K562 (cell line): ENCODE measurements around the gene HOXB4. TPM values are rescaled to one million over a fixed set of nuclear protein-coding genes. Genes with fewer than 3 reads are reported as not detected.

Experiments
- ATAC-seq: fragments of 200-7000 bp; cut with Tn5 transposase; 3 replicates; pipeline ENCODE4 v1.9.1; 2020; ENCODE audit warnings: moderate library complexity
- BruUV-seq: library from RNA; stranded (reverse); fragments of 400-500 nt; replicated peaks from 2 replicates; lab custom pipeline; 2021; lab: Mats Ljungman, UMichigan
- CTCF ChIA-PET: fragments of 300-600 bp; formaldehyde crosslinking; extraction: SDS; loops from one replicate; lab custom pipeline; 2021; ENCODE audit warnings: low intra/inter-chr PET ratio; lab: Yijun Ruan, JAX
- POLR2A ChIA-PET: fragments of 300-600, 350-650 bp; sonication (Branson Sonifier 250); formaldehyde crosslinking; extraction: SDS; loops from one replicate; lab custom pipeline; 2021; ENCODE audit warnings: antibody characterized with exemption, inconsistent platforms; lab: Yijun Ruan, JAX
- DNase-seq, 4 experiments: peaks; one replicate each; pipeline versions ENCODE4 v3.0.0 to v3.0.0-alpha.2; 2011 to 2018; ENCODE audit warnings: low spot score in 3 of 4, mixed read lengths in 3 of 4; ENCODE audit errors: extremely low read depth in 1 of 4
- FAIRE-seq: peaks from 2 replicates; lab custom pipeline; 2011; peaks lifted over from hg19 to GRCh38; lab: Jason Lieb, UNC
- H2AFZ ChIP-seq: 2 replicates; pipeline ENCODE4 v1.6.0; 2011; ENCODE audit warnings: low read depth, low read length, control low read depth, inconsistent platforms
- H3K27ac ChIP-seq: fragments of 200-600 bp; 3 replicates; pipeline ENCODE4 v1.8.0; 2011; ENCODE audit warnings: low read depth, mild to moderate bottlenecking, control low read depth, inconsistent platforms, low read length, moderate library complexity, mixed read lengths; ENCODE audit errors: extremely low read depth
- H3K27me3 ChIP-seq, 2 experiments: fragments of 300-600 bp in 1 of 2; 2 replicates in 1 of 2; 3 replicates in 1 of 2; pipeline versions ENCODE4 v1.6.0 to v1.8.0; 2011; ENCODE audit warnings: inconsistent platforms in 2 of 2, low read length in 2 of 2, mild to moderate bottlenecking in 1 of 2, mixed read lengths in 1 of 2, moderate library complexity in 1 of 2; ENCODE audit not compliant: control insufficient read depth in 2 of 2, insufficient read depth in 2 of 2
- H3K36me3 ChIP-seq: fragments of 300-600 bp; 3 replicates; pipeline ENCODE4 v1.8.0; 2011; ENCODE audit warnings: mild to moderate bottlenecking, low read length, inconsistent platforms; ENCODE audit not compliant: control insufficient read depth, insufficient read depth
- H3K4me1 ChIP-seq, 2 experiments: fragments of 200-600 bp in 1 of 2; replicated peaks in 1 of 2; 2 replicates in 1 of 2; 3 replicates in 1 of 2; pipeline versions ENCODE4 v1.5.1 to v1.8.0; 2011; ENCODE audit warnings: inconsistent platforms in 2 of 2, low read length in 2 of 2, mild to moderate bottlenecking in 1 of 2, mixed read lengths in 1 of 2, moderate library complexity in 1 of 2; ENCODE audit not compliant: control insufficient read depth in 2 of 2, insufficient read depth in 2 of 2
- H3K4me2 ChIP-seq: 2 replicates; pipeline ENCODE4 v1.6.1; 2011; ENCODE audit warnings: low read length, control low read depth, inconsistent platforms, mixed read lengths; ENCODE audit not compliant: insufficient read depth
- H3K4me3 ChIP-seq: fragments of 200-600 bp; sonication (generic), shearing (Covaris generic); 2 replicates; pipeline ENCODE4 v1.5.1; 2016; ENCODE audit warnings: control low read depth, inconsistent platforms
- H3K79me2 ChIP-seq: fragments of 200-600 bp; 3 replicates; pipeline ENCODE4 v1.8.0; 2011; ENCODE audit warnings: low read length, inconsistent platforms; ENCODE audit not compliant: control insufficient read depth, insufficient read depth
- H3K9ac ChIP-seq, 2 experiments: 2 replicates each; pipeline versions ENCODE4 v1.6.0 to v1.6.1; 2011; ENCODE audit warnings: low read depth in 2 of 2, low read length in 2 of 2, control low read depth in 1 of 2, inconsistent platforms in 1 of 2, mild to moderate bottlenecking in 1 of 2, mixed read lengths in 1 of 2; ENCODE audit not compliant: insufficient read depth in 1 of 2
- H3K9me1 ChIP-seq: one replicate; pipeline ENCODE4 v1.6.0; 2011; ENCODE audit warnings: inconsistent platforms, mild to moderate bottlenecking, low read length, moderate library complexity; ENCODE audit not compliant: control insufficient read depth, insufficient read depth
- H3K9me3 ChIP-seq: replicated peaks from 2 replicates; pipeline ENCODE4 v1.5.1; 2011; ENCODE audit warnings: low read depth, low read length, inconsistent platforms; ENCODE audit not compliant: control insufficient read depth, insufficient read depth
- H4K20me1 ChIP-seq: replicated peaks from 2 replicates; pipeline ENCODE4 v1.6.1; 2011; ENCODE audit warnings: low read length, inconsistent platforms, mixed read lengths; ENCODE audit not compliant: control insufficient read depth, insufficient read depth
- ATF1 ChIP-seq, 2 experiments: fragments of 450-650 bp in 1 of 2; IDR thresholded peaks; 2 replicates each; pipeline ENCODE4 v1.6.1; 2016; ENCODE audit warnings: missing compliant biosample characterization in 1 of 2, missing genetic modification characterization in 1 of 2
- ATF6 ChIP-seq: sonication (generic); formaldehyde crosslinking; IDR thresholded peaks from 2 replicates; pipeline ENCODE4 v1.4.0; 2020; ENCODE audit warnings: mild to moderate bottlenecking, missing genetic modification reagents
- DDX20 ChIP-seq: fragments of 450-650 bp; IDR thresholded peaks from 2 replicates; pipeline ENCODE4 v1.6.1; 2016; ENCODE audit warnings: missing genetic modification characterization, low read depth, mild to moderate bottlenecking, missing compliant biosample characterization, moderate library complexity
- HDAC8 ChIP-seq: fragments of 450-650 bp; IDR thresholded peaks from 2 replicates; pipeline ENCODE4 v1.6.1; 2016; ENCODE audit warnings: mild to moderate bottlenecking, missing genetic modification characterization, moderate library complexity, missing compliant biosample characterization
- NFRKB ChIP-seq: fragments of 450-650 bp; IDR thresholded peaks from 2 replicates; pipeline ENCODE4 v1.6.1; 2016; ENCODE audit warnings: low read depth
- RBM25 ChIP-seq: fragments of 200-400 bp; formaldehyde crosslinking; IDR thresholded peaks from 2 replicates; pipeline ENCODE4 v1.6.1; 2018; ENCODE audit warnings: low read length, low read depth, moderate library complexity; ENCODE audit not compliant: severe bottlenecking
- STAT5B ChIP-seq: fragments of 250-450 bp; sonication (Bioruptor Pico); IDR thresholded peaks from 2 replicates; pipeline ENCODE4 v1.8.0; 2021; ENCODE audit warnings: mild to moderate bottlenecking, inconsistent platforms
- ZNF217 ChIP-seq: sonication (generic); formaldehyde crosslinking; IDR thresholded peaks from 2 replicates; pipeline ENCODE4 v1.8.0; 2022; ENCODE audit warnings: mild to moderate bottlenecking, missing genetic modification reagents
- ZNF778 ChIP-seq: fragments of 450-650 bp; formaldehyde crosslinking; IDR thresholded peaks from 2 replicates; pipeline ENCODE4 v1.4.0; 2020; ENCODE audit warnings: mild to moderate bottlenecking, moderate library complexity
- WGBS: fragments of 100-300 bp; shearing (Covaris generic); methylation state at CpG from one replicate; pipeline ENCODE4 v1.1.6; 2016; ENCODE audit warnings: low coverage, mixed read lengths; ENCODE audit not compliant: insufficient coverage; ENCODE audit errors: missing lambda C conversion rate; 5-methylcytosine and 5-hydroxymethylcytosine counted together
- in situ Hi-C: fragments of 300-500 bp; cut with MboI; formaldehyde crosslinking; loops from 4 replicates; pipeline ENCODE4 v1.15.0; 2018; ENCODE audit warnings: inconsistent platforms, mixed read lengths
- intact Hi-C: fragments of 100-400 bp; cut with micrococcal nuclease; formaldehyde crosslinking; loops from 2 replicates; pipeline ENCODE4 v1.14.2; 2022
- polyA plus RNA-seq, 8 experiments: library from polyadenylated mRNA; depleted of rRNA in 4 of 8; stranded (reverse) in 5 of 8; unstranded in 3 of 8; fragments of >200 nt; fragmentation: Nextera tagmentation in 2 of 8; fragmentation: Illumina TruSeq in 1 of 8; extraction: Ambion mirVana in 2 of 8; extraction: Trizol in 1 of 8; gene quantifications; 2 replicates each; pipeline versions ENCODE4 v1.2.1 to v1.2.3, GENCODE V29; 2011 to 2014; ENCODE audit warnings: inconsistent platforms in 1 of 8, missing spikeins in 1 of 8
- total RNA-seq, 7 experiments: library from RNA; depleted of rRNA in 6 of 7; stranded (reverse); fragments of >200 nt in 6 of 7; fragmentation: Illumina TruSeq in 2 of 7; extraction: Trizol in 2 of 7; gene quantifications; 2 replicates each; pipeline versions ENCODE4 v1.2.1 to v1.2.3, GENCODE V29; 2011 to 2021; ENCODE audit warnings: low replicate concordance in 1 of 7

Gene HOXB4
- total and polyA plus RNA-seq, 9 of the 15 experiments (the other 6 are each of a cell fraction or from before 2014, with no cell fraction given), result 1.6 to 34.9 (median 14.9) TPM

GRCh38 chr17:48528153-48528935, 49.8 kb downstream of the HOXB4 start (continued):
- TF ChIP-seq NFRKB, result 0 out of 2 replicates have a peak, but pooled peaks have one; percentile 22
- no peak for TF ChIP-seq STAT5B (CRISPR knock-in tag)
- peak; percentile 88 for TF ChIP-seq RBM25

- CTCF ChIA-PET, result no interaction called here
- no peaks in the 10 kb centered on the region for H3K36me3 ChIP-seq
- H3K4me1 ChIP-seq, result peaks cover 28 to 37% of the 10 kb centered on the region in 2 experiments
- no peak for FAIRE-seq
- no peak overlapping the region for H3K4me2 ChIP-seq
- 0 out of 2 replicates have a peak overlapping the region, but pooled peaks have one; percentile 10 for H2AFZ ChIP-seq
- no peak overlapping the region for H3K4me3 ChIP-seq
- no peak overlapping the region for H3K27ac ChIP-seq
- peak overlapping the region in 1 of 2 experiments; percentile 38; a peak in 2 of 4 replicates for H3K9ac ChIP-seq
- H3K27me3 ChIP-seq, result no peaks in the 10 kb centered on the region
- no peaks in the 10 kb centered on the region for H3K9me1 ChIP-seq
- no peak for ATAC-seq
- no peaks in the 10 kb centered on the region for H3K79me2 ChIP-seq
- H4K20me1 ChIP-seq, result no peaks in the 10 kb centered on the region
- no peak for DNase-seq
- in situ Hi-C loops, result no loop called here
- TF ChIP-seq ZNF778 (CRISPR knock-in tag) (no peak), ATF6 (no peak), HDAC8 (no peak), ATF1 (CRISPR knock-in tag; IDR thresholded peaks at IDR 0.05) (no peak), ATF1 (tag; IDR thresholded peaks at IDR 0.05) (no peak), ZNF217 (CRISPR knock-in tag) (no peak), DDX20 (no peak)
- intact Hi-C loops, result no loop called here
- POLR2A ChIA-PET, result interaction anchor here (1.7 kb wide), 1 partner anchor 19 kb away, joined by 6 read pairs; no protein-coding TSS in a partner anchor
- no peaks in the 10 kb centered on the region for H3K9me3 ChIP-seq
- WGBS, result 75% methylated on average over 10 of the region's 14 CpGs
- BruUV-seq, result no TSS peak
These were observed 50.6 kb downstream of the HOXB4 start for GRCh38 chr17:48527547-48527932.
